CD14-positive monocyte (primary cell): Measurements from ENCODE around the gene PNMA8B. TPM values are rescaled to one million over a fixed set of nuclear protein-coding genes. Genes with fewer than 3 reads are reported as not detected.
"Not testable (repeated sequence)": the region's sequence is repeated elsewhere in the genome, so short reads cannot be mapped to it uniquely, and the experiment has no call there.

ENCODE experiments used
- DNase-seq, 3 donors: peaks; one replicate each; pipeline ENCODE4 v3.0.0-alpha.2; 2011 to 2022
- H2AFZ ChIP-seq: 2 replicates; pipeline ENCODE4 v1.6.0; 2012; ENCODE audit warnings: mild to moderate bottlenecking, low read depth, low read length, inconsistent platforms; ENCODE audit not compliant: insufficient read depth, poor library complexity, severe bottlenecking
- H3K27ac ChIP-seq, 2 donors: 1 replicate in 1 of 2; 2 replicates in 1 of 2; pipeline ENCODE4 v1.5.1; 2012 to 2013; ENCODE audit warnings: low read length in 2 of 2, control low read depth in 1 of 2, inconsistent platforms in 1 of 2, low read depth in 1 of 2, mild to moderate bottlenecking in 1 of 2
- H3K27me3 ChIP-seq, 2 donors: one replicate each; pipeline versions ENCODE4 v1.6.0 to v1.6.1; 2011 to 2013; ENCODE audit warnings: low read length in 2 of 2; ENCODE audit not compliant: control insufficient read depth in 2 of 2, insufficient read depth in 2 of 2
- H3K36me3 ChIP-seq, 2 donors: replicated peaks in 1 of 2; 1 replicate in 1 of 2; 2 replicates in 1 of 2; pipeline versions ENCODE4 v1.5.1 to v1.6.1; 2012 to 2013; ENCODE audit warnings: low read length in 2 of 2, control low read depth in 1 of 2, inconsistent platforms in 1 of 2, mild to moderate bottlenecking in 1 of 2; ENCODE audit not compliant: insufficient read depth in 2 of 2, control insufficient read depth in 1 of 2
- H3K4me1 ChIP-seq, 2 donors: 1 replicate in 1 of 2; 2 replicates in 1 of 2; pipeline versions ENCODE4 v1.5.1 to v1.6.1; 2012 to 2013; ENCODE audit warnings: low read length in 2 of 2, control low read depth in 1 of 2, inconsistent platforms in 1 of 2, mild to moderate bottlenecking in 1 of 2, moderate library complexity in 1 of 2; ENCODE audit not compliant: insufficient read depth in 2 of 2, control insufficient read depth in 1 of 2
- H3K4me2 ChIP-seq: replicated peaks from 2 replicates; pipeline ENCODE3; 2012; ENCODE audit warnings: low read length, moderate library complexity, mild to moderate bottlenecking; ENCODE audit not compliant: poor library complexity, severe bottlenecking; ENCODE audit errors: extremely low read depth
- H3K4me3 ChIP-seq, 3 experiments: fragments of 200-600 bp in 1 of 3; sonication (generic) in 1 of 3; replicated peaks in 1 of 3; 1 replicate in 2 of 3; 2 replicates in 1 of 3; pipeline ENCODE4 v1.5.1; 2011 to 2013; ENCODE audit warnings: low read length in 3 of 3, mild to moderate bottlenecking in 3 of 3, control low read depth in 2 of 3, low read depth in 2 of 3, inconsistent platforms in 1 of 3, moderate library complexity in 1 of 3
- H3K79me2 ChIP-seq: 2 replicates; pipeline ENCODE4 v1.6.0; 2012; ENCODE audit warnings: mild to moderate bottlenecking, control low read depth, inconsistent platforms, low read length, moderate library complexity; ENCODE audit not compliant: insufficient read depth
- H3K9ac ChIP-seq: 2 replicates; pipeline ENCODE4 v1.6.0; 2017; ENCODE audit warnings: low read length, mild to moderate bottlenecking; ENCODE audit not compliant: insufficient read depth, poor library complexity, severe bottlenecking
- H3K9me3 ChIP-seq, 2 donors: replicated peaks in 1 of 2; 1 replicate in 1 of 2; 2 replicates in 1 of 2; pipeline versions ENCODE4 v1.5.1 to v1.6.1; 2012 to 2013; ENCODE audit warnings: low read length in 2 of 2, control low read depth in 1 of 2; ENCODE audit not compliant: control insufficient read depth in 1 of 2, insufficient read depth in 1 of 2
- H4K20me1 ChIP-seq: 2 replicates; pipeline ENCODE4 v1.6.0; 2012; ENCODE audit warnings: mild to moderate bottlenecking, low read length, control low read depth, moderate library complexity; ENCODE audit not compliant: insufficient read depth
- H3K27ac Mint-ChIP-seq, 7 donors: one replicate each; pipeline ENCODE4 v1.8.0; 2020; ENCODE audit warnings: mild to moderate bottlenecking in 7 of 7, mixed read lengths in 7 of 7, moderate library complexity in 6 of 7, inconsistent platforms in 2 of 7
- H3K27me3 Mint-ChIP-seq, 3 donors: one replicate each; pipeline ENCODE4 v1.8.0; 2021 to 2022; ENCODE audit warnings: low read depth in 3 of 3, mild to moderate bottlenecking in 3 of 3, mixed read lengths in 3 of 3, moderate library complexity in 3 of 3, inconsistent platforms in 1 of 3
- H3K36me3 Mint-ChIP-seq, 2 donors: one replicate each; pipeline ENCODE4 v1.8.0; 2020; ENCODE audit warnings: mixed read lengths in 2 of 2, inconsistent platforms in 1 of 2, mild to moderate bottlenecking in 1 of 2
- H3K4me1 Mint-ChIP-seq: one replicate; pipeline ENCODE4 v1.8.0; 2020; ENCODE audit warnings: mild to moderate bottlenecking, mixed read lengths
- H3K4me3 Mint-ChIP-seq, 2 donors: one replicate each; pipeline ENCODE4 v1.8.0; 2020; ENCODE audit warnings: mild to moderate bottlenecking in 2 of 2, mixed read lengths in 2 of 2, moderate library complexity in 1 of 2
- H3K9me3 Mint-ChIP-seq, 7 donors: one replicate each; pipeline ENCODE4 v1.8.0; 2020 to 2022; ENCODE audit warnings: mixed read lengths in 7 of 7, mild to moderate bottlenecking in 6 of 7, moderate library complexity in 6 of 7, inconsistent platforms in 2 of 7
- WGBS: methylation state at CpG from one replicate; pipeline ENCODE4 v1.1.5; 2013; ENCODE audit warnings: missing lambda C conversion rate; ENCODE audit not compliant: insufficient coverage; 5-methylcytosine and 5-hydroxymethylcytosine counted together
- intact Hi-C, 2 donors: fragments of 100-400 bp; cut with micrococcal nuclease; formaldehyde crosslinking; loops; one replicate each; pipeline versions ENCODE4 v1.15.0 to v1.15.1; 2023
- polyA plus RNA-seq, 3 donors: library from polyadenylated mRNA; depleted of rRNA in 1 of 3; unstranded in 2 of 3; stranded (reverse) in 1 of 3; fragments of 300-500 nt in 2 of 3; fragments of >200 nt in 1 of 3; fragmentation: Illumina TruSeq in 2 of 3; gene quantifications; 1 replicate in 2 of 3; 2 replicates in 1 of 3; pipeline ENCODE4 v1.2.3, GENCODE V29; 2012 to 2021
- TF ChIP-seq, protein P1 (sequence below): fragments of 200-600 bp; IDR thresholded peaks from one replicate; pipeline ENCODE4 v1.8.0; 2022; ENCODE audit warnings: antibody characterized with exemption, mild to moderate bottlenecking

The PNMA8B gene
- polyA plus RNA-seq, 3 donors = 0.07 to 0.16 TPM; not detected in 1

DNA sequence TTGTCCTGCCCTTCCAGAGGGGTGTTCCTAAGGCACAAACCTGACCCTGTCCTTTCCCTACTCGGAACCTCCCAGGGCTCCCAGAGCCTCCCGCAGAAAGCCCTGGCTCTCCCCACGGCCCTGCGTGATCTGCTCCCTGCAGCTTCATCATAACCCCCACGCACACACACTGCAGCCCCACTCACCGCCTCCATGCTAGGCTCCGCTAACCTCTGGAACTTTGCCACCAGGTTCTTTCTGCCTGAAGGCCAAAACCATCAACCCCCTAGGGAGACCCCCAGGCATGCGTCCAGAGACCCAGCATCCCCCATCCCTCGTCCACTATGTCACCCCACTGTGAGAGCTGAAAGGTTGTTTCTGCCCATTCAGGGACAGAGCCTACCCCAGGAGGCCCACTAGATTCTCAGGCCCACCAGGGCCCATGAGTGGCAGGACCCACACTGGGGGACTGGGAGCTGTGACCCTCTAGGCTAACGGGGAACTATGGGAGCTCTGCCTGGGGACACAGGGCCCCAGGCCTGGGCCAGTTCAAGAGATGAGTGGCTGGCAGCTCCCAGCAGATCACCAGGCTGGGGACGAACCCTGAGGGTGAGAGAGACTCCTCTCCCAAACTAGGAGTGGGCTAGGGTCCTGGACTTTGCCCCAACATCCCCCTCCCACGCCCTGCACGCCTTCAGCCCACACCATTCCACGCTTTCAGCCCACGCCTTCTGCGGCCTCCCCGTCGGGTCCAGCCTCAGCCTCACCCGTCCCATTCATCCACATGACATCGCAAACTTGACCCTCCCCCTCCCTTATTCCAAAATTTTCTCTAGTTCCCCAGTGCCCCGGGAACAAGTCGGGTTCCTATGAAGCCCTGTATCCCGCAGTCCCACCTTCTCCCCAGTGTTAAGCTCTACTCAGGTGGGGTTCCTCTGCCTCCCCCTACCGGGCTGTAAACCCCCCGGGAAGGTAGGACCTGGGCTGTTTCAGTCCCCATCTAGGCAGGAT, 33.2 kb upstream of the PNMA8B start:
- Mint-ChIP-seq H3K9me3 (peaks cover 2 to 20% (median 9%) of the 10 kb centered on the region in 7 donors), H3K36me3 (no peaks in the 10 kb centered on the region), H3K4me3 (peak overlapping the region; percentile 34 to 77), H3K27ac (peak overlapping the region; percentile 95 to 99 (median 98)), H3K4me1 (peaks cover 45% of the 10 kb centered on the region), H3K27me3 (peaks cover 0 to 8% (median 4%) of the 10 kb centered on the region in 3 donors)
- WGBS = 81% methylated on average over 19 of the region's 25 CpGs
- H3K36me3 ChIP-seq = no peaks in the 10 kb centered on the region
- DNase-seq = no peak
- no peak overlapping the region for H3K9ac ChIP-seq
- TF ChIP-seq, protein P1, sequence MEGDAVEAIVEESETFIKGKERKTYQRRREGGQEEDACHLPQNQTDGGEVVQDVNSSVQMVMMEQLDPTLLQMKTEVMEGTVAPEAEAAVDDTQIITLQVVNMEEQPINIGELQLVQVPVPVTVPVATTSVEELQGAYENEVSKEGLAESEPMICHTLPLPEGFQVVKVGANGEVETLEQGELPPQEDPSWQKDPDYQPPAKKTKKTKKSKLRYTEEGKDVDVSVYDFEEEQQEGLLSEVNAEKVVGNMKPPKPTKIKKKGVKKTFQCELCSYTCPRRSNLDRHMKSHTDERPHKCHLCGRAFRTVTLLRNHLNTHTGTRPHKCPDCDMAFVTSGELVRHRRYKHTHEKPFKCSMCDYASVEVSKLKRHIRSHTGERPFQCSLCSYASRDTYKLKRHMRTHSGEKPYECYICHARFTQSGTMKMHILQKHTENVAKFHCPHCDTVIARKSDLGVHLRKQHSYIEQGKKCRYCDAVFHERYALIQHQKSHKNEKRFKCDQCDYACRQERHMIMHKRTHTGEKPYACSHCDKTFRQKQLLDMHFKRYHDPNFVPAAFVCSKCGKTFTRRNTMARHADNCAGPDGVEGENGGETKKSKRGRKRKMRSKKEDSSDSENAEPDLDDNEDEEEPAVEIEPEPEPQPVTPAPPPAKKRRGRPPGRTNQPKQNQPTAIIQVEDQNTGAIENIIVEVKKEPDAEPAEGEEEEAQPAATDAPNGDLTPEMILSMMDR = no peak
- intact Hi-C loops = loop anchor here (2.0 to 10.0 kb wide), 4 partner anchors 16 to 216 kb away; partner anchors contain the start of genes DACT3 (in 2 of the 2), FKRP (in 1 of the 2) and STRN4 (in 1 of the 2)
- no peaks in the 10 kb centered on the region for H3K79me2 ChIP-seq
- no peaks in the 10 kb centered on the region for H4K20me1 ChIP-seq
- H2AFZ ChIP-seq = peak overlapping the region; percentile 82
- peak overlapping the region; percentile 85 to 91 for H3K27ac ChIP-seq
- peaks cover 40 to 46% of the 10 kb centered on the region in 2 donors for H3K4me1 ChIP-seq
- H3K4me3 ChIP-seq = peak overlapping the region in 1 of 3 experiments; percentile 57
- H3K9me3 ChIP-seq = peaks cover 0 to 3% of the 10 kb centered on the region in 2 donors
- no peaks in the 10 kb centered on the region for H3K27me3 ChIP-seq
- H3K4me2 ChIP-seq = peak overlapping the region; percentile 63

DNA sequence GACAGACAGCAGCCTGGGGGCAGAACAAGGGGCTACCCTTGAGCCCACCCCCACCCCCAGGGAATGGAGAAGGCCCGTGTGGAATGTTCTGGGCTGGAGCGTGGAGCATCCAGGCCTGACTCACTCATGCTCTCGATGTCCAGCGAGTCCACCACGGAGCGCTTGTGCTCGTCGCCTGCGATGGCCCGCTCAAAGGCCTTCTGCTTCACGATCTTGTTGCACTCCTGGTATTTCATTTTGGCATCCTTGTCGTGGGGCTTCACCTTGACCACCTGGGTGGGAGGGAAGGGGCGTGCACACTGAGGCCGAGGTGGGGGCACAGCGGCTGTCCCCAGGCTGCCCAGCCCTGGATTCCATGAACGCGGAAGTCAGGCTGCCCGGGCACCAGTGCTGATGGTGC, 31.1 kb upstream of the PNMA8B start:
- Mint-ChIP-seq H3K27me3 (peaks cover 2 to 13% (median 4%) of the 10 kb centered on the region in 3 donors), H3K27ac (peak overlapping the region in 1 of 7 donors; percentile 12), H3K4me1 (peaks cover 51% of the 10 kb centered on the region), H3K9me3 (peaks cover 2 to 21% (median 9%) of the 10 kb centered on the region in 7 donors)
- not testable (repeated sequence) for H3K79me2 ChIP-seq, H3K4me2 ChIP-seq, DNase-seq, H3K36me3 ChIP-seq, H2AFZ ChIP-seq, H3K9me3 ChIP-seq, H3K27me3 ChIP-seq, H3K36me3 Mint-ChIP-seq, H3K4me3 ChIP-seq, H3K9ac ChIP-seq, H4K20me1 ChIP-seq, H3K27ac ChIP-seq, H3K4me3 Mint-ChIP-seq
- WGBS = 100% methylated on average over 8 of the region's 18 CpGs
- peaks cover 47 to 55% of the 10 kb centered on the region in 2 donors for H3K4me1 ChIP-seq
- intact Hi-C loops = loop anchor here (5.0 to 10.0 kb wide), 3 partner anchors 136 to 218 kb away; partner anchors contain the start of genes DACT3 (in 2 of the 2), FKRP (in 1 of the 2) and STRN4 (in 1 of the 2)
